HG03097 (cell line): ENCODE results near the gene ARID5B.

Source experiments
- ATAC-seq: cut with Tn5 transposase; IDR thresholded peaks from one replicate; pipeline ENCODE4 v1.9.1; 2021; ENCODE audit not compliant: unreplicated experiment, low FRiP score

Gene ARID5B

DNA sequence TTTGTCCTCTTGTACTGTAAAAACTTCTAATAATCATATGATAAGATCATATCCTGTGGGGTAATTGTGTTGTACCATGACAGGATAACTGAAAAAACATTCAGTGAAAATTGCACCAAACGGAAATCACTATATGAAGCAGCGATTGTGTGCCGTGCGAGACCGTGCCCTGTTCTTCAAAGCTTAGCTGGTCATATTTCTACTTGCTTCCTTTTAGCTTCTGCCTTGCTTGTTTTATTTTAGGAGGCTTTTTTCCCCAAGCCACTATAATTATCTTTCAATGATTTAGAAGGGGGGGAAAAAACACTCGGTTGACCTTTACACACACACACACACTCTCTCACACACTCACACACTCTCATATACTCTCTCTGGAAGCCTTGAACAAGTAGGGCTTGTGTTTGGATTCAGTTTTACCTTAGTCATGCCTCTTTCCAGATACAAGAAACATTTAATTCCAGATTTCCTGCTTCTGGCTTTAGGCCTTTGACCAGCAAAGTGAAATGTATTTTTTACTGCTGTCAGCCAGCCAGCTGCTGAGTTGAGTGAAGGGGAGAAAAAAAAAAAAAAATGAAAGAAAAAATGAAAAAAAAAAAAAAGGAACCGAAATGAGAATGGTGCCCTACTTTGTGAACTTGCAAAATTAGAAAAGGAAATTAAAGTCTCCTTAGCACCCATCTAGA is 181.4 kb downstream of the ARID5B start:
- ATAC-seq, result no peak

- ATAC-seq, result no peak
Observed at GRCh38 chr10:62083412-62084267, 182.1 kb downstream of the ARID5B start.

- ATAC-seq, result no peak
Observed at GRCh38 chr10:62084451-62084850, 183.0 kb downstream of the ARID5B start.

GRCh38 chr10:62085404-62085803 is 183.9 kb downstream of the ARID5B start:
- ATAC-seq, result no peak

GRCh38 chr10:62085821-62086220 is 184.3 kb downstream of the ARID5B start:
- ATAC-seq, result no peak

- ATAC-seq, result no peak
Observed at GRCh38 chr10:62087329-62087728, 185.8 kb downstream of the ARID5B start.

DNA sequence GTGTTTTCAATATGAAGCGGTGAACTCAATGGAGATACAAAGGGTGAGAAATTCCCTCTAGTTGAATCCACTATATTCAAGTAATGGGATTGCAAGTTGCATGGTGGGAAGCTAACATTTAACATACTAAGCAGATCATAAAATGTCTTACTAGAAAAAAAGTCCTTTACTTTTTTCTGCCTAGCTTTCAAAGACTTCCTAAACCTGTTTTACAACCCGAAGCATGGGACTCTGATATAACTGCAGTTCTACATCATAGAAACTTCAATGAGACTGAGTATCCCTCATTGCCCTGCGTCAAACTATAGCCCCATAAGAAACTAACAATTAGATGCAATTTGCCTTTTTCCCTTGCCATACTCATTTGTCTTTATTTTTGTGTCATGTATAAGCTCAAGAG is 187.3 kb downstream of the ARID5B start:
- ATAC-seq, result no peak

GRCh38 chr10:62092301-62093030 is 191.0 kb downstream of the ARID5B start:
- ATAC-seq, result no peak

GRCh38 chr10:62093863-62094291 is 192.4 kb downstream of the ARID5B start:
- no peak for ATAC-seq

- ATAC-seq, result no peak
Observed at GRCh38 chr10:62095181-62096122, 194.0 kb downstream of the ARID5B start.

- ATAC-seq, result no peak
Observed at GRCh38 chr10:62096256-62096933, 194.9 kb downstream of the ARID5B start.

DNA sequence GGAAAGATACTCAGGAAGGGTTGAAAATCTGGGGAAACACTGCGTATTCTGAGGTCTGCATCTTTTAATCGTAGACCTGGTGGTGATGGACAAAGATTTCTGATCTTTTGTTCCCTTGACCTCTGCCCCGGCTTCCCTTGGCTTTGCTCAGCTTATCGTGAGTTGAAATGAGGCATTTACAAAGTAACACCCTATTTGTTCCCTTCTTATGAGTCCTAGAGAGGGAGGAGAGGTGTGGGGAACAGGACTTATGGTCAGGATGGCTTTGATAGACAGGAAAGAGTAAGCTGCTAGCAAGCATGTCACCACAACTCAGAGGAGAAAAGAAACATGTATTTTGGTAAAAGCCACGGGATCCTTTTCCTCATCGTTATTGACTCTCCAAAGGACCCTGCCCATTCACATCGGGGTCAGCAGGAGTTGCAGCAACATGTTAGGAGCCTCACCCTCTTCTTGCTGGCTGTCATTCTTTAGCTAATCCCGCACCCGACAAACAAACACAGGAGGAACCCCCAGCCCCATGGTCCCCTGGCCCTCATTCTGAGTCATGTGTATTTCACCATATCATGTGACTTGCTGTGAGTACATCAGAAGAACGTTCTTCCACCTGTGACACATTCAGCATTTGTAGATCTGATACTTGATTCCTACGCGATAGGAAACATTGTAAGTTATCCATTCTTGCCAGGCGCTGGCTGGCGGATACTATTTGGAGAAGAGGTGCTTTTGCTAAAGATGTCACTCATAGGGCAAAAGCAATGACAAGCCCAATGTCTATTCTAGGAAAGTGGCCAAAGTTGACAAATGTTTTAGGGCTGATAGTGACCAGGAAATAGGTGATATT is 197.0 kb downstream of the ARID5B start:
- no peak for ATAC-seq

- ATAC-seq, result no peak
Observed at GRCh38 chr10:62099299-62099698, 197.8 kb downstream of the ARID5B start.

- no peak for ATAC-seq
Observed at GRCh38 chr10:62103857-62104256, 202.4 kb downstream of the ARID5B start.

- no peak for ATAC-seq
Observed at GRCh38 chr10:62106929-62107519, 205.5 kb downstream of the ARID5B start.

DNA sequence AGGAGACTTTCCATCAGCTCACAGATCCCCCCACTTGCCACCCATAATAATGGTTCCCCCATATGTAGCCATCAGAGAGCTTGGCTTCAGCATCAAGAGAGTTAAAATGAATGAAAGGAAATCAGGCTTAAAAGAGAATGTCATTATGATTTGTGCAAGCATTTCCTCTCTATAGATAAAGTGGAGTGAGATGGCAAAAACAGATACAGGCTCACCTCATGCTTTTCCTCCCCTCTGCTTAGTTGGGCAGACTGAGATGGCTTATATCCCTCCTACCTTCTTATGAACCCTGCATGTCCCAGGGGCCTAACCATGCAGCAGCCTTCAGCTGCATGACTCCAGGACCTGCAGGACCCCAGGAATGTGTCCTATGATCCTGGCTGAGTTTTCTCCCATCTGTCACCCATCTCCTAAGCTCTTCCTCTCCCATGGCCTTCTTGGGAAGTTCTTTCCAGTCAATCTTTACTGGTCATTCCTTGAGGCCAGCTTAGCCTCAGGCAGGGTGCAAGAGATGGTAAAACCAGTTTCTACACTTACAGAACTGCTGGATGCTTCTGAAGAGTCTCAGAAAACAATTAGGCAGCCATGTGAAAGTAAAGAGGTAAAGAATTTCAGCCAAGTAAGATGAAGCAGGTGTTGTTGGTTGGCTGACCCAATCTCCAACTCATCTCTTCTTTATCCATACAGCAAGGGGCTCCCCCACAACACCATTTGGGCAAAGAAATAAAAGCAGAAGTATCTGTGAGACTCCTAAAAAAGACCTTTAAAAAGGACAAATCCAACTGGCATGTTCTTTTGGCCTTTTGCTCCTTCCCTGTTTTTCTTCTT is 207.5 kb downstream of the ARID5B start:
- no peak for ATAC-seq

DNA sequence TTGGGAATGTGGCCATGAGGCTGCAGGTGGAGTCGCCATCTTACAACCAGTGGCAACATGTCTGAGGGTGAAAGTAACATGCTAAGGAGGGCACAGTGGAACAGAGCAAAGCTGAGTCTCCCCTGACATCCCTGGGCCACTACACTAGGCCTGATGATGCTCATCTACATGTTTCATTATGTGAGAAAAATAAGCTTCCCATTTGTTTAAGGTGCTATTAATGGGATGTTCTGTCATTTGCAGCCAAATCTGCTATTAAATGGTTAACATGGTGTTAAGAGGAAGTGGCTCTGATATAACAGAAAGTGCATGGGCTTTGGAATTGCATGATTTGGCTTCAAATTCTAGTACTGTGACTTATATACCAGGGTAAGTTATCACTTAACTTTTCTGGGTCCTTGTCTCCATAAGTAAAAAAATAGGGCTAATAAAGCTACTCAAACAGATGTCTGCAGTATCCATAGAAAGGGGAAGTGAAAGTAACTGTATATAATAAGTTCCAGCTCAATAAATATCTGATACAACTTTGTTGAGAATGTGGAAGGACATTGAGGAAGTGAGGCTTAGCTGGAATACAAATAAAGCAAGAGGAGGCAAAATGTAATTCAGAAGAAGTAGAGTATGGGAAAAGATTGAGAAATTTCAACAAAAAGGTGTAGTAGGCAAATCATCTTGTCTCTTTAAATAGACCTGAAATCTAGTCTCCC is 208.2 kb downstream of the ARID5B start:
- ATAC-seq, result peak; percentile 70
